Measurements from ENCODE around the gene LAMA3.

LAMA3 gene

GRCh38 chr18:23969664-23970063 lies 280.4 kb downstream of the LAMA3 start:
- no peak for DNase-seq (ENCODE audit: low read depth)

GRCh38 chr18:23970161-23971096 lies 281.2 kb downstream of the LAMA3 start:
- peak; percentile 62 for DNase-seq (ENCODE audit: low read depth)

GRCh38 chr18:23971097-23971440 lies 281.8 kb downstream of the LAMA3 start:
- DNase-seq (ENCODE audit: low read depth): no peak

GRCh38 chr18:23971666-23972230 lies 282.5 kb downstream of the LAMA3 start:
- DNase-seq (ENCODE audit: low read depth): no peak

GRCh38 chr18:23972453-23972852 lies 283.2 kb downstream of the LAMA3 start:
- peak; percentile 25 for DNase-seq (ENCODE audit: low read depth)

GRCh38 chr18:23977103-23977502 lies 287.9 kb downstream of the LAMA3 start:
- DNase-seq (ENCODE audit: low read depth): no peak

- DNase-seq (ENCODE audit: low read depth): peak; percentile 21
Observed at GRCh38 chr18:23977719-23978483, 288.6 kb downstream of the LAMA3 start.

- no peak for DNase-seq (ENCODE audit: low read depth)
Observed at GRCh38 chr18:23981369-23981980, 292.2 kb downstream of the LAMA3 start.

- DNase-seq (ENCODE audit: low read depth): no peak
Observed at GRCh38 chr18:23982155-23983079, 293.2 kb downstream of the LAMA3 start.

GRCh38 chr18:23983112-23983511 lies 293.9 kb downstream of the LAMA3 start:
- DNase-seq (ENCODE audit: low read depth): no peak

- no peak for DNase-seq (ENCODE audit: low read depth)
Observed at GRCh38 chr18:23986600-23987359, 297.5 kb downstream of the LAMA3 start.

- no peak for DNase-seq (ENCODE audit: low read depth)
Observed at GRCh38 chr18:23990474-23991410, 301.5 kb downstream of the LAMA3 start.

- DNase-seq (ENCODE audit: low read depth): peak; percentile 42
Observed at GRCh38 chr18:23992089-23992940, 303.1 kb downstream of the LAMA3 start.

GRCh38 chr18:23992941-23993280 lies 303.7 kb downstream of the LAMA3 start:
- no peak for DNase-seq (ENCODE audit: low read depth)

GRCh38 chr18:23994361-23994902 lies 305.2 kb downstream of the LAMA3 start:
- peak; percentile 36 for DNase-seq (ENCODE audit: low read depth)

- DNase-seq (ENCODE audit: low read depth): no peak
Observed at GRCh38 chr18:23995180-23995579, 305.9 kb downstream of the LAMA3 start.

- DNase-seq (ENCODE audit: low read depth): no peak
Observed at GRCh38 chr18:23998018-23998417, 308.8 kb downstream of the LAMA3 start.

- DNase-seq (ENCODE audit: low read depth): no peak
Observed at GRCh38 chr18:23998820-23999219, 309.6 kb downstream of the LAMA3 start.

Data from T follicular helper cell (primary cell).